ENCODE measurements around the gene NPM1. TPM values are rescaled to one million over a fixed set of nuclear protein-coding genes. Genes with fewer than 3 reads are reported as not detected.
A peak's percentile ranks its signal among the peaks of the same experiment; 100 is the strongest.
"Not testable (repeated sequence)": the region's sequence is repeated elsewhere in the genome, so short reads cannot be mapped to it uniquely, and the experiment has no call there.

Gene NPM1
- total RNA-seq, 1 donor from 2014 or later = 412 TPM

- DNase-seq = no peak
Measured at GRCh38 chr5:171386006-171386671, 1.5 kb upstream of the NPM1 start.

GRCh38 chr5:171386861-171387344, 746 bp upstream of the NPM1 start:
- DNase-seq = no peak

GRCh38 chr5:171387970-171388815, 544 bp downstream of the NPM1 start:
- peak; percentile 47 for DNase-seq

DNA sequence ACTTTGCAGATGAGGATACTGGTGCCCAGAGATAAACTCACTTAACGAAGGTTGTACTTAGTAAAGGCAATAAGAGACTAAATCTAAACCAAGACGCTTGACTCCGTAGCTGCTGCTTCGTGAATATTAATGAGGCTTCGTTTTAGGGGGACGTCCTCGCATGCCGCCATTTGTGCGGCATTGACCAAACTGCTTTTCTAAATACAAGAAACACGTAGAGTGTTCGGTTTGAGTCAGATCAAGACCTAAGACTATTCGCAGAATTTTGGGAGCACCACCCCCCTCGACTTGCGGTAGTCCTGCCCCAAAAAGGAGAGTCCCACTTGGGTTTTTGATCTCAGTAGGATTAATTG, 1.1 kb downstream of the NPM1 start:
- DNase-seq = no peak

DNA sequence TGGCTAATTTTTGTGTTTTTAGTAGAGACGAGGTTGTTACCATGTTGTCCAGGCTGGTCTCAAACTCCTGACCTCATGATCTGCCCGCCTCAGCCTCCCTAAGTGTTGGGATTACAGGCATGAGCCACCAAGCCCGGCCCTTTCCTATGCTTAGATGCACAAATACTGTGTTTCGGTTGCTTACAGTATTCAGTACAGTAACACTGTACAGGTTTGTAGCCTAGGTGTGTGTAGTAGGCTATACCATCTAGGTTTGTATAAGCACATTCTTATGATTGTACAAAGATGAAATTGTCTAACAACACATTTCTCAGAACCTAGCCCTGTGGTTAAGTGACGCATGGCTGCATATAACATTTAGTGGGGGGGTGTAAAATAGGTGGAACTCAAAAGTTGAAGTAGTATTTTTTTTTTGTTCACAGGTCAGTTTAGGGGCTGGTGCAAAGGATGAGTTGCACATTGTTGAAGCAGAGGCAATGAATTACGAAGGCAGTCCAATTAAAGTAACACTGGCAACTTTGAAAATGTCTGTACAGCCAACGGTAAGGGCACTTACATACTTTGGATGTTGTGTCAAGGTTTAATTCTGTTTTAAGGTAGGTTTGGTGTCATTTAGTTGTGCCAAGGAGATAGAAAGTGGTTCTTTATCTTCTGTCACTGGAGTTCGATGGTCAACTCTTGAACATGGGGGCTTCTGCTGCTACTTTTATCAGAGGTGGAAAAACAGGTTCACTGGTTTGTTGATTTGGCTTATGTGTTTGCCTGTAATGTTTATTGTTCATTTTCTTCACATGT, 3.4 kb downstream of the NPM1 start:
- DNase-seq = no peak

DNA sequence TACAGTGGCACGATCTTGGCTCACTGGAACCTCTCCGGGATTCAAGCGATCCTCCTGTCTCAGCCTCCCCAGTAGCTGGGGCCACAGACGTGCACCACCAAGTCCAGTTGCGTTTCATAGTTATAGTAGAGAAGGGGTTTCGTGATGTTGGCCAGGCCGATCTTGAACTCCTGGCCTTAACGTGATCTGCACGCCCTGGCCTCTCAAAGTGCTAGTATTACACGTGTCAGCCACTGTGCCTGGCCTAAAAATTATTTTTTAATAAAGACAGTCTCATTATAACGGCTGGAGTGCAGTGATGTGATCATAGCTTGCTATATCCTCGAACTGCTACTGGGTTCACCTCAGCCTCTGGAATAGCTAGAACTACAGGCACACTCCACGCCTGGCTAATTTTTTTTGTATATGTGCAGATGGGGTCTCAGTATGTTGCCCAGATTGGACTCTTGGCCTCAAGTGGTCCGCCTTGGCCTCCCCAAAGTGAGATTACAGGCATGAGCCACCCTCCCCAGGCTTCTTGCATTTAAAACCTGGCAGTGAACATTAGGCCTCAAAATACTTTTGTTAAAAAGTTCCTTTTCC, 4.4 kb downstream of the NPM1 start:
- no peak for DNase-seq

DNA sequence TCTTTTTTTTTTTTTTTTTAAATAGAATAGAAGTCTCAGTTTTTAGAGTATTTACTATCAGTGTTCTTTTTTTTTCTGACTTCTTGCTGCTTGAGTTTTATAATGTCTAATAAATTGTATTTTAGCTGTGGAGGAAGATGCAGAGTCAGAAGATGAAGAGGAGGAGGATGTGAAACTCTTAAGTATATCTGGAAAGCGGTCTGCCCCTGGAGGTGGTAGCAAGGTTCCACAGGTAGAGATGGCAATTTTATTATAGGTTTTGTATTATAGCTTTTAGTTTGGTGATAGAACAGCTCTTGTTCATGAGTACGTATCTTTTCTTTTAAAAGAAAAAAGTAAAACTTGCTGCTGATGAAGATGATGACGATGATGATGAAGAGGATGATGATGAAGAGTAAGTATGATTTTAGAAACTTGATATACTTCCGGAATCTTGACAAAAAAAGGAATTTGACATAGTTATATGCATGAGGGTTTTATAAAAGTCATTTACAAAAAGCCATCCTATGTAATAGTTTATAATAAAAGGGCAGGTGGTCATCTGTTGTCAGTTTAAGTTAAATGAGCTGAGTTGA, 5.0 kb downstream of the NPM1 start:
- no peak for DNase-seq

GRCh38 chr5:171395042-171395441, 7.4 kb downstream of the NPM1 start:
- DNase-seq = no peak

GRCh38 chr5:171396583-171396982, 8.9 kb downstream of the NPM1 start:
- DNase-seq = not testable (repeated sequence)

- no peak for DNase-seq
Measured at GRCh38 chr5:171397190-171397589, 9.5 kb downstream of the NPM1 start.

GRCh38 chr5:171397599-171397998, 9.9 kb downstream of the NPM1 start:
- DNase-seq = no peak

GRCh38 chr5:171398660-171399059, 11.0 kb downstream of the NPM1 start:
- not testable (repeated sequence) for DNase-seq

- DNase-seq = no peak
Measured at GRCh38 chr5:171400169-171400568, 12.5 kb downstream of the NPM1 start.

DNA sequence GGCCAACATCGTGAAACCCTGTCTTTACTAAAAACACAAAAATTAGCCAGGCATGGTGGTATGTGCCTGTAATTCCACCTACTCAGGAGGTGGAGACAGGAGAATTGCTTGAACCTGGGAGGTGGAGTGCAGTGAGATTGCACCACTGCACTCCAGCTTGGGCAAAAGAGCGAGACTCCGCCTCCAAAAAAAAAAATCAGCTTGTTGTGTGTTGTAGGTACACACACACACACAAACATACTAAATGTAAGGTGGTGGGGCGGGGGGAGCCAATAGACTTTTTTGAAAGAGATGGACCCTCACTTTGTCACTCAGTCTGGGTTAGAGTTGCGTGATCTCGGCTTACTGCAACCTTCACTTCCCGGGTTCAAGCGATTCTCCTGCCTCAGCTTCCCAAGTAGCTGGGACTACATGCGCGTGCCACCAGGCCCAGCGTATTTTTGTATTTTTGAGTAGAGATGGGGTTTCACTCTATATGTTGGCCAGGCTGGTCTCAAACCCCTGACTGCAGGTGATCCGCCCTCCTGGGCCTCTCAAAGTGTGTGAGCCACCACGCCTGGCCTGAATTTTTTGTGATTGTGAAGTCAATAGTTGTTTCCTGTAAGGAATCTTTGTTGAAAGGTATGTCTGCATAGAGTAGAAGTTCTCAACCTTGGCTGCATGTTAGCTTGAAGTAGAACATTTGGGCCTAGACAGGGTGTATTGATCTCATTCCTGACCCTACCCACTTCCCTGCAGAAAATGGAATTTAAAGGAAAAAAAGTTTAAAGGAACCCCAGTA, 13.7 kb downstream of the NPM1 start:
- no peak for DNase-seq

DNA sequence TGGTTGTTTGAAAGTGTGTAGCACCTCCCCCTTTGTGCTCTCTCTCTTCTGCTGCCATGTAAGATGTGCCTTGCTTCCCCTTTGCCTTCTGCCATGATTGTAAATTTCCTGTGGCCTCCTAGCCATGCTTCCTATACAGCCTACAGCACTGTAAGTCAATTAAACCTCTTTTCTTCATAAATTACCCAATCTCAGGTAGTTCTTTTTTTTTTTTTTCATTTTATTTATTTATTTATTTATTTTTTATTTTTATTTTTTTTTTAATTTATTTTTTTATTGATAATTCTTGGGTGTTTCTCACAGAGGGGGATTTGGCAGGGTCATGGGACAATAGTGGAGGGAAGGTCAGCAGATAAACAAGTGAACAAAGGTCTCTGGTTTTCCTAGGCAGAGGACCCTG, 15.1 kb downstream of the NPM1 start:
- DNase-seq = not testable (repeated sequence)

DNA sequence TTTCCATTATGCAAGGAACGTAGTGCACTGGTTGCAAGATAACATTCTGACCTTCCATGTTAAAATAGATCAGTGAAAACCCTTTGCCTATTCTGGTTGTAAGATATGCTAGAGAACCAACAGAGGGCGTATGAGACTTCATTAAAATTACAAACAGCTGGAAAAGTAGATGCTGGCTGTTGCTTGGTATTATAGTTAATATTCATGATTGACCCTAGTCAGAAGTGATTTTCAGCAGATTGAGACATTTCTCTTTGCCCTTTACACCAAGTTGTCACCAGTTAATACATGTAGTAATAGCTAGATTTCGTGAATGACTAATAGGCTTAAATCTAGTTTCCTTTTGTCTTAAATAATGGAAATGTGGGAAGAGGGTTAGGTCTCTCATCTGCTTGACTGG, 18.0 kb downstream of the NPM1 start:
- no peak for DNase-seq

- no peak for DNase-seq
Measured at GRCh38 chr5:171407234-171407633, 19.6 kb downstream of the NPM1 start.

DNA sequence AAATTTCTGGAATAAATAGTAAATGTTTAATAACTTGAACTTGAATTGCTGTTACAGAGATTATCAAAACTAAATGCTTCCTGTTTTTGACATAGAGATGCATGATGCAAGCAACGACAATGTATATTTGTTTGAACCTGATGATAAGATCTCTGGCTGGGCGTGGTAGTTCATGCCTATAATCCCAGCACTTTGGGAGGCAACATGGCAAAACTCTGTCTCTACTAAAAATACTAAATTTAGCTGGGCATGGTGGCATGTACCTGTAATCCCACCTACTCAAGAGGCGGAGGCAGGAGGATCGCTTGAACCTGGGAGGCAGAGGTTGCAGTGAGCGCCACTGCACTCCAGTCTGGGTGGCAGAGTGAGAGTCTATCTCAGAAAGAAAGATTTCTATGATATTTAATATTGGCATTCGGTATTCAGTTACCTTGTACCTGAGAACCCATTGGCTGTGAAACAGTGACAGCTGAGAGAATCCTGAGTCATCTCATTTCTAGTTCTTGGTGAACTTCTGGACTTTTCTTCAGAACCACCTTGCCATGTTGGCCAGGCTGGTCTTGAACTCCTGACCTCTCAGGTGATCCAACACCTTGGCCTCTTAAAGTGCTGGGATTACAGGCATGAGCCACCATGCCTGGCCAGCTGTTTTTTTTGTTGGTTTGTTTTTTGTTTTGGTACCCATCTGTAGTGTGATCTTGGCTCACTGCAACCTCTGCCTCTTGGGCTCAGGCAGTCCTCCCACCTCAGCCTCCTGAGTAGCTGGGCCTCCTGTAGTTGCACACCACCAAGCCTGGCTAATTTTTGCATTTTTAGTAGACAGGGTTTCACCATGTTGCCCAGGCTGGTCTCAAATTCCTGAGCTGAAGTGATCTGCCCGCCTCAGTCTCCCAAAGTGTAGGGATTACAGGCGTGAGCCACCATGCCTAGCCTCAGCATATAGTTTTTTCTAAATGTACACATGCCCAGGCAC, 21.8 kb downstream of the NPM1 start:
- no peak for DNase-seq

- DNase-seq = no peak
Measured at GRCh38 chr5:171410181-171410580, 22.5 kb downstream of the NPM1 start.

DNA sequence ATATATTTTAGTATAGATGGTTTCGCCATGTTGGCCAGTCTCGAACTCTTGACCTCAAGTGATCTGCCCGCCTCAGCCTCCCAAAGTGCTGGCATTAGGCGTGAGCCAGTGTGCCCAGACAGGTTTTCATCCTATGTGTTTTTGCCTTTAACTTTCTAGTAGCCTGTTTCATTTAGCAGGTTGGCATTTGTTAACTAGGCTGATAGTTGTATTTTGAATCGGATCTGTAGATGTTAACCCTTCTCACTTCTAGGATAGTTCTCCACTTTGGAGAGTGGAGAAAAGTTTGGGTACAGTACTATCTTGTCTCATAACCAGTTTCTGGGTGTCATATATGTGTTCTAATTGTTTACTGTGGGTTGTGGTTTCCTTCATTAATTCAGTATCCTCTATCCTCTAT, 24.5 kb downstream of the NPM1 start:
- no peak for DNase-seq
